ENCODE data around the gene FILIP1L. TPM values are rescaled to one million over a fixed set of nuclear protein-coding genes. Genes with fewer than 3 reads are reported as not detected.

The FILIP1L gene
- total RNA-seq, 1 experiment from 2014 or later, result 4.3 TPM

DNA sequence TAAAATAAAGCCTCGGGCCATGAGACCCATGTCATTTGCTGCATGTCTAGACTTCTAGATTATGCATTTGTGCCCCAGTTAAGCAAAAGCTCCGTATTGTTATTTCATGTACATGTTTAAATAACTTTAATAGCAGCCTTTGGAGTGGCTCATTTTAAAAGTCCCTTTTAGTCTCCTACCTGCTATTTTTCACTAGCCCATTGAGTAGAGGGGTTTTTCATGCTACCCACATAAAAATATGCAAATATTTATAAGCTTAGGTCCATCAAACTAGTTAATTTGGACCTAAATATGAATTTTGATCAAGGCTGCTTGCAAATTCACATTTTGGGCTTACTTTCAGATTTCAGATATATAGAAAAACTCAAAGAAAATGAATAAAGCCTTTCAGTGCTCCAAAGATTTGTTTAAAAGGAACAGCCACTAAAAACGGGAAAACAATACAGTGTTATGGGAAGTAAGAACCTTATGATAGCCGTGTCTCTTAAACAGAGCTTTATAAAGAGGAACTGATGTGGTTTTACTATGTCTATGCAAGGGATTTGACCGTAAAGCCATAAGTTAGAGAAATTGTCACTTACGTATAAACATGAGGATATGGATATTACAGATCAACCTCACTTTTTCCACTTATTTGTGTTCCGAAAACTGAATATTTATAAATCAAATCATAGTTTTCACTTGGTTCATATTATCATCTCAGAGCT, 30.0 kb downstream of the FILIP1L start:
- no peak for DNase-seq (ENCODE audit: low spot score)
- Histone ChIP-seq H3K4me3 (ENCODE audit: low read depth, low read length, poor library complexity, severe bottlenecking) (no peak overlapping the region), H3K27me3 (replicated peaks; ENCODE audit: insufficient read depth, low read depth, low read length, poor library complexity) (no peaks in the 10 kb centered on the region), H3K4me1 (ENCODE audit: insufficient read depth, low read length, poor library complexity, severe bottlenecking) (peaks cover 15% of the 10 kb centered on the region), H3K36me3 (ENCODE audit: insufficient read depth, low read length, poor library complexity, severe bottlenecking) (no peaks in the 10 kb centered on the region), H3K9me3 (ENCODE audit: low read depth, low read length, poor library complexity, severe bottlenecking) (no peaks in the 10 kb centered on the region), H3K27ac (ENCODE audit: low read depth, low read length, poor library complexity, severe bottlenecking) (no peak overlapping the region)
- POLR2A ChIA-PET (ENCODE audit: low non-redundant PET), result no interaction called here
- no TSS peak for BruUV-seq (replicated peaks)
- TF ChIP-seq, protein P1, sequence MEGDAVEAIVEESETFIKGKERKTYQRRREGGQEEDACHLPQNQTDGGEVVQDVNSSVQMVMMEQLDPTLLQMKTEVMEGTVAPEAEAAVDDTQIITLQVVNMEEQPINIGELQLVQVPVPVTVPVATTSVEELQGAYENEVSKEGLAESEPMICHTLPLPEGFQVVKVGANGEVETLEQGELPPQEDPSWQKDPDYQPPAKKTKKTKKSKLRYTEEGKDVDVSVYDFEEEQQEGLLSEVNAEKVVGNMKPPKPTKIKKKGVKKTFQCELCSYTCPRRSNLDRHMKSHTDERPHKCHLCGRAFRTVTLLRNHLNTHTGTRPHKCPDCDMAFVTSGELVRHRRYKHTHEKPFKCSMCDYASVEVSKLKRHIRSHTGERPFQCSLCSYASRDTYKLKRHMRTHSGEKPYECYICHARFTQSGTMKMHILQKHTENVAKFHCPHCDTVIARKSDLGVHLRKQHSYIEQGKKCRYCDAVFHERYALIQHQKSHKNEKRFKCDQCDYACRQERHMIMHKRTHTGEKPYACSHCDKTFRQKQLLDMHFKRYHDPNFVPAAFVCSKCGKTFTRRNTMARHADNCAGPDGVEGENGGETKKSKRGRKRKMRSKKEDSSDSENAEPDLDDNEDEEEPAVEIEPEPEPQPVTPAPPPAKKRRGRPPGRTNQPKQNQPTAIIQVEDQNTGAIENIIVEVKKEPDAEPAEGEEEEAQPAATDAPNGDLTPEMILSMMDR (conservative IDR thresholded peaks at IDR 0.05; ENCODE audit: low read depth, low read length), result no peak
- no peak for TF ChIP-seq EZH2 (IDR thresholded peaks at IDR 0.05; ENCODE audit: borderline replicate concordance, low read depth, low read length, poor library complexity, severe bottlenecking)
- CTCF ChIA-PET, result no interaction called here
- intact Hi-C loops (cut with micrococcal nuclease; ENCODE audit: unreplicated experiment), result no loop called here

DNA sequence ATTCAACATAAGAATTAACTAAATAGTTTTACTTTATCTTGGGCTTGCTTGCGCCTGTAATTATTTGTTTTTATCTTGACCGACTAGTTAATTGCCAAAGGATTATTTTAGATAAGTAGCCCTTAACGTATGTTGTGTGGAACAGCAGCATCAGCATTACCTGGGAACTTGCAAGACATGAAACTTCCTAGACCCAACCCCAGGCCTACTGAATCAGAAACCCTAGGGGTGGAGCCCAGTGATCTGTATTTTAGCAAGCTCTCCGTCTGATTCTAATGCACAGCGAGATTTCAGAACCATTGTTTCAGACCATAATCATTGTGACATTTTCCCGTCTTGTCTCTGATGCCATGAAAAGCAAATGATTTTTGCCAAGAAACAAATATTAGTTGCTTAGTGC, 31.1 kb downstream of the FILIP1L start:
- peaks cover 14% of the 10 kb centered on the region for H3K4me1 ChIP-seq (ENCODE audit: insufficient read depth, low read length, poor library complexity, severe bottlenecking)
- H3K4me3 ChIP-seq (ENCODE audit: low read depth, low read length, poor library complexity, severe bottlenecking), result no peak overlapping the region
- TF ChIP-seq EZH2 (IDR thresholded peaks at IDR 0.05; ENCODE audit: borderline replicate concordance, low read depth, low read length, poor library complexity, severe bottlenecking), result no peak
- TF ChIP-seq, protein P1 (conservative IDR thresholded peaks at IDR 0.05; ENCODE audit: low read depth, low read length), result no peak
- intact Hi-C loops (cut with micrococcal nuclease; ENCODE audit: unreplicated experiment), result no loop called here
- no peaks in the 10 kb centered on the region for H3K27me3 ChIP-seq (replicated peaks; ENCODE audit: insufficient read depth, low read depth, low read length, poor library complexity)
- no peaks in the 10 kb centered on the region for H3K9me3 ChIP-seq (ENCODE audit: low read depth, low read length, poor library complexity, severe bottlenecking)
- CTCF ChIA-PET, result no interaction called here
- BruUV-seq (replicated peaks), result no TSS peak
- POLR2A ChIA-PET (ENCODE audit: low non-redundant PET), result no interaction called here
- no peak overlapping the region for H3K27ac ChIP-seq (ENCODE audit: low read depth, low read length, poor library complexity, severe bottlenecking)
- DNase-seq (ENCODE audit: low spot score), result no peak
- H3K36me3 ChIP-seq (ENCODE audit: insufficient read depth, low read length, poor library complexity, severe bottlenecking), result no peaks in the 10 kb centered on the region

DNA sequence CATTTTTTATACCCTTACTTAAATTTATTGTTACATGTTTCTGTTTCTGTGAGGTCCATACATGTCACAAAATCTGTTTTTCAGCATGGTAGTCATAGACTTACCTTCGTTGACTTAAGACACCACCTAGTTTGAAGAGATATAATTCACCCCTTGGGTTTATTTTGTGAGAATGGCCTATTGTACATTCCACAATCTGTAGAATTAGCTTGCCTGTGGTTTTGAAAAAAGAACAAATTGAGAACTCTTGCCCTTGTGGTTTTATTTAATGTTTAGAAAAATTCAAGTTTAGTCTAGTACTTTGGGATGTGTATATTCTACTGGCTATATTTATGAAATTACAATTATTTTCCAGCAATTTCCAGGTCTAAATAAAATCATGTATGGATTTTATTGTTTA, 31.6 kb downstream of the FILIP1L start:
- no peaks in the 10 kb centered on the region for H3K27me3 ChIP-seq (replicated peaks; ENCODE audit: insufficient read depth, low read depth, low read length, poor library complexity)
- CTCF ChIA-PET, result no interaction called here
- DNase-seq (ENCODE audit: low spot score), result no peak

More for the DNA sequence above, 31.6 kb downstream of the FILIP1L start:
- Histone ChIP-seq H3K36me3 (ENCODE audit: insufficient read depth, low read length, poor library complexity, severe bottlenecking) (no peaks in the 10 kb centered on the region), H3K4me1 (ENCODE audit: insufficient read depth, low read length, poor library complexity, severe bottlenecking) (peaks cover 14% of the 10 kb centered on the region), H3K27ac (ENCODE audit: low read depth, low read length, poor library complexity, severe bottlenecking) (no peak overlapping the region), H3K4me3 (ENCODE audit: low read depth, low read length, poor library complexity, severe bottlenecking) (no peak overlapping the region), H3K9me3 (ENCODE audit: low read depth, low read length, poor library complexity, severe bottlenecking) (no peaks in the 10 kb centered on the region)
- POLR2A ChIA-PET (ENCODE audit: low non-redundant PET), result no interaction called here
- TF ChIP-seq, protein P1 (conservative IDR thresholded peaks at IDR 0.05; ENCODE audit: low read depth, low read length), result no peak
- TF ChIP-seq EZH2 (IDR thresholded peaks at IDR 0.05; ENCODE audit: borderline replicate concordance, low read depth, low read length, poor library complexity, severe bottlenecking), result no peak
- intact Hi-C loops (cut with micrococcal nuclease; ENCODE audit: unreplicated experiment), result no loop called here
- no TSS peak for BruUV-seq (replicated peaks)
